Measurements from ENCODE around the gene PAMR1.

GRCh38 chr11:35559949-35560348, 34.5 kb upstream of the PAMR1 start:
- TF ChIP-seq NFIC (IDR thresholded peaks at IDR 0.05; ENCODE audit: low read depth, low read length) (no peak), CEBPB (IDR thresholded peaks at IDR 0.05; ENCODE audit: borderline replicate concordance in 1 of 2, low read depth in 2 of 2, low read length in 2 of 2) (no peak), CTCF (IDR thresholded peaks at IDR 0.05 in 2 of 3, conservative IDR thresholded peaks at IDR 0.05 in 1 of 3; ENCODE audit: control insufficient read depth in 2 of 3, extremely low read depth in 1 of 3, insufficient read depth in 1 of 3, low read depth in 3 of 3, low read length in 3 of 3) (no peak), CREM (IDR thresholded peaks at IDR 0.05; ENCODE audit: low read depth) (no peak), ZNF207 (IDR thresholded peaks at IDR 0.05; ENCODE audit: borderline replicate concordance) (no peak), EGR1 (IDR thresholded peaks at IDR 0.05; ENCODE audit: borderline replicate concordance in 1 of 2, low read depth in 2 of 2, low read length in 2 of 2) (no peak), PRDM15 (CRISPR knock-in tag; IDR thresholded peaks at IDR 0.05) (no peak), TARDBP (IDR thresholded peaks at IDR 0.05; ENCODE audit: borderline replicate concordance) (no peak), ELK1 (IDR thresholded peaks at IDR 0.05; ENCODE audit: low read depth, low read length) (no peak), BHLHE40 (IDR thresholded peaks at IDR 0.05; ENCODE audit: borderline replicate concordance in 1 of 2, low read depth in 2 of 2, low read length in 1 of 2) (no peak), SMC3 (IDR thresholded peaks at IDR 0.05; ENCODE audit: borderline replicate concordance, low read length) (no peak), TCF12 (IDR thresholded peaks at IDR 0.05; ENCODE audit: low read depth, low read length) (no peak)
- TF ChIP-seq, protein P1, sequence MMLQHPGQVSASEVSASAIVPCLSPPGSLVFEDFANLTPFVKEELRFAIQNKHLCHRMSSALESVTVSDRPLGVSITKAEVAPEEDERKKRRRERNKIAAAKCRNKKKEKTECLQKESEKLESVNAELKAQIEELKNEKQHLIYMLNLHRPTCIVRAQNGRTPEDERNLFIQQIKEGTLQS (IDR thresholded peaks at IDR 0.05; ENCODE audit: borderline replicate concordance, extremely low read depth, low read depth, low read length): no peak
- TF ChIP-seq, protein P2, sequence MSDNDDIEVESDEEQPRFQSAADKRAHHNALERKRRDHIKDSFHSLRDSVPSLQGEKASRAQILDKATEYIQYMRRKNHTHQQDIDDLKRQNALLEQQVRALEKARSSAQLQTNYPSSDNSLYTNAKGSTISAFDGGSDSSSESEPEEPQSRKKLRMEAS (IDR thresholded peaks at IDR 0.05; ENCODE audit: low read depth, low read length): no peak
